DMS114 treated with DMSO at 0.1 percent for 48 hours (cell line): ENCODE measurements around the gene MFN1.

Experiments
- DNase-seq: peaks from one replicate; lab custom pipeline; 2025; ENCODE audit not compliant: unreplicated experiment; lab: John Stamatoyannopoulos, UW

Gene MFN1

GRCh38 chr3:179336345-179336929 is 11.1 kb upstream of the MFN1 start:
- DNase-seq = no peak

- DNase-seq = no peak
Observed at GRCh38 chr3:179348325-179349013, 960 bp downstream of the MFN1 start.

GRCh38 chr3:179355996-179356395 is 8.5 kb downstream of the MFN1 start:
- DNase-seq = no peak

GRCh38 chr3:179363332-179363731 is 15.8 kb downstream of the MFN1 start:
- DNase-seq = no peak

GRCh38 chr3:179369621-179370020 is 22.1 kb downstream of the MFN1 start:
- no peak for DNase-seq

- no peak for DNase-seq
Observed at GRCh38 chr3:179373938-179374337, 26.4 kb downstream of the MFN1 start.

- no peak for DNase-seq
Observed at GRCh38 chr3:179375091-179375999, 27.8 kb downstream of the MFN1 start.

- DNase-seq = no peak
Observed at GRCh38 chr3:179376474-179376873, 29.0 kb downstream of the MFN1 start.

GRCh38 chr3:179391906-179392305 is 44.4 kb downstream of the MFN1 start:
- no peak for DNase-seq

GRCh38 chr3:179398574-179399231 is 51.2 kb downstream of the MFN1 start:
- DNase-seq = no peak

GRCh38 chr3:179401561-179401960 is 54.1 kb downstream of the MFN1 start:
- no peak for DNase-seq

GRCh38 chr3:179402963-179403362 is 55.5 kb downstream of the MFN1 start:
- no peak for DNase-seq

- DNase-seq = no peak
Observed at GRCh38 chr3:179404307-179404706, 56.8 kb downstream of the MFN1 start.

- no peak for DNase-seq
Observed at GRCh38 chr3:179410331-179410730, 62.8 kb downstream of the MFN1 start.

GRCh38 chr3:179410999-179411398 is 63.5 kb downstream of the MFN1 start:
- no peak for DNase-seq

GRCh38 chr3:179414804-179415203 is 67.3 kb downstream of the MFN1 start:
- no peak for DNase-seq

- no peak for DNase-seq
Observed at GRCh38 chr3:179415377-179415776, 67.9 kb downstream of the MFN1 start.

GRCh38 chr3:179416681-179417080 is 69.2 kb downstream of the MFN1 start:
- no peak for DNase-seq

GRCh38 chr3:179418610-179419009 is 71.1 kb downstream of the MFN1 start:
- no peak for DNase-seq

GRCh38 chr3:179421500-179421899 is 74.0 kb downstream of the MFN1 start:
- no peak for DNase-seq

GRCh38 chr3:179425075-179425474 is 77.6 kb downstream of the MFN1 start:
- no peak for DNase-seq
